ENCODE measurements around the gene CXXC1. TPM values are rescaled to one million over a fixed set of nuclear protein-coding genes. Genes with fewer than 3 reads are reported as not detected.

Gene CXXC1
- total and polyA plus RNA-seq, 2 of the 13 experiments (the other 11 are each of a cell fraction or from before 2014, with no cell fraction given), result 32.9 to 39.0 TPM

DNA sequence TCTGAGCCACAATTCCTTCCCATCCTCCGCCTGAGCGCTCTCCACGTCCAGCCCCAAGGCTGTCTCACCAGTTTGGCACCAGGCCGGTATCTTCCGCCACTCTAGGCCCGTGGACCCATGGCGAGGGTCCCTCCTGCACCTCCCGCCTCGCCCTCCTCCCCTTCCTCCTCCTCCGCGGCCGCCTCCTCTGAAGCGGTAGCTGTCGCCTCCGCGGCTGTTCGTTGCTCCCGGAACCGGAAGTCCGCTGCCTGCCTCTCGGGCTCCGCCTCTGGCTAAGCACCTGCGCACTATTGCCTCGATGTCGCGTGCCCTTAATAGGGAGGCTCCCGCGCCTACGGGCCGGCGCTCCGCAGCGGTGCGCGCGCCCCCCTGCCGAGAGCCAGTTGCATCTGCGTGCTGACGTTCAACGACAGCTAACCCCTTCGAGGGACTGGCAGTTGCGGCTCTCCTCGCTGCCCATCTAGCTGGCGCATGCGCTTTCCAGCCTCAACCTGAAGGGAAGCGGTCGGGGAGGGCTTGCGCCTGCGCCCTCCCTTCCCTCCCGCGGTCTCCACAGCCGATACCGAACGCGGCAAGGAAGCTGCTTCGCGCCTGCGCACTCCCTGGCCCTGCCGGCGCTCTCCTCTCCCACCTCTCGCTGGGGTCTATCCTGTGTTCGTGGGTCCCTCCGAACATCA lies 6.1 kb downstream of the CXXC1 start, which contains the start of gene MBD1 (continued):
- TF ChIP-seq, protein P1, sequence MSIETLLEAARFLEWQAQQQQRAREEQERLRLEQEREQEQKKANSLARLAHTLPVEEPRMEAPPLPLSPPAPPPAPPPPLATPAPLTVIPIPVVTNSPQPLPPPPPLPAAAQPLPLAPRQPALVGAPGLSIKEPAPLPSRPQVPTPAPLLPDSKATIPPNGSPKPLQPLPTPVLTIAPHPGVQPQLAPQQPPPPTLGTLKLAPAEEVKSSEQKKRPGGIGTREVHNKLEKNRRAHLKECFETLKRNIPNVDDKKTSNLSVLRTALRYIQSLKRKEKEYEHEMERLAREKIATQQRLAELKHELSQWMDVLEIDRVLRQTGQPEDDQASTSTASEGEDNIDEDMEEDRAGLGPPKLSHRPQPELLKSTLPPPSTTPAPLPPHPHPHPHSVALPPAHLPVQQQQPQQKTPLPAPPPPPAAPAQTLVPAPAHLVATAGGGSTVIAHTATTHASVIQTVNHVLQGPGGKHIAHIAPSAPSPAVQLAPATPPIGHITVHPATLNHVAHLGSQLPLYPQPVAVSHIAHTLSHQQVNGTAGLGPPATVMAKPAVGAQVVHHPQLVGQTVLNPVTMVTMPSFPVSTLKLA (IDR thresholded peaks at IDR 0.05), result peak; percentile 49
- TF ChIP-seq NFIC (IDR thresholded peaks at IDR 0.05; ENCODE audit: low read length), result no peak
- peak; percentile 94 for TF ChIP-seq ZNF670 (CRISPR knock-in tag; IDR thresholded peaks at IDR 0.05; ENCODE audit: borderline replicate concordance)
- 0 out of 2 replicates have a peak, but pooled peaks have one; percentile 29 for TF ChIP-seq SIX4 (CRISPR knock-in tag; IDR thresholded peaks at IDR 0.05)
- TF ChIP-seq ZNF329 (CRISPR knock-in tag; IDR thresholded peaks at IDR 0.05; ENCODE audit: low read depth), result 0 out of 2 replicates have a peak, but pooled peaks have one; percentile 60
- TF ChIP-seq ZMYM4 (CRISPR knock-in tag; IDR thresholded peaks at IDR 0.05), result peak; percentile 93
- TF ChIP-seq, protein P2, sequence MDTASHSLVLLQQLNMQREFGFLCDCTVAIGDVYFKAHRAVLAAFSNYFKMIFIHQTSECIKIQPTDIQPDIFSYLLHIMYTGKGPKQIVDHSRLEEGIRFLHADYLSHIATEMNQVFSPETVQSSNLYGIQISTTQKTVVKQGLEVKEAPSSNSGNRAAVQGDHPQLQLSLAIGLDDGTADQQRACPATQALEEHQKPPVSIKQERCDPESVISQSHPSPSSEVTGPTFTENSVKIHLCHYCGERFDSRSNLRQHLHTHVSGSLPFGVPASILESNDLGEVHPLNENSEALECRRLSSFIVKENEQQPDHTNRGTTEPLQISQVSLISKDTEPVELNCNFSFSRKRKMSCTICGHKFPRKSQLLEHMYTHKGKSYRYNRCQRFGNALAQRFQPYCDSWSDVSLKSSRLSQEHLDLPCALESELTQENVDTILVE (CRISPR knock-in tag; IDR thresholded peaks at IDR 0.05), result peak; percentile 91
- 0 out of 2 replicates have a peak, but pooled peaks have one; percentile 18 for TF ChIP-seq RARA (CRISPR knock-in tag; IDR thresholded peaks at IDR 0.05)
- TF ChIP-seq ZFAT (CRISPR knock-in tag; conservative IDR thresholded peaks at IDR 0.05), result no peak
- TF ChIP-seq ZNF33B (CRISPR knock-in tag; IDR thresholded peaks at IDR 0.05), result 0 out of 2 replicates have a peak, but pooled peaks have one; percentile 55
- peak; percentile 89 for TF ChIP-seq REPIN1 (CRISPR knock-in tag; IDR thresholded peaks at IDR 0.05; ENCODE audit: borderline replicate concordance, low read depth)
- TF ChIP-seq ZNF850 (CRISPR knock-in tag; conservative IDR thresholded peaks at IDR 0.05), result 0 out of 2 replicates have a peak, but pooled peaks have one; percentile 45
- no peak for TF ChIP-seq EZH2 (conservative IDR thresholded peaks at IDR 0.05; ENCODE audit: low read depth, low read length)
- no peak for TF ChIP-seq MTA3 (CRISPR knock-in tag; IDR thresholded peaks at IDR 0.05)
- TF ChIP-seq GABPB1 (CRISPR knock-in tag; IDR thresholded peaks at IDR 0.05), result peak; percentile 99
- no peak for TF ChIP-seq SIN3B (IDR thresholded peaks at IDR 0.05; ENCODE audit: low read length)
- peak; percentile 53; the same call in 1 of the 2 replicates for TF ChIP-seq CREB1 (IDR thresholded peaks at IDR 0.05)
- peak; percentile 74 for TF ChIP-seq CREB1 (CRISPR knock-in tag; IDR thresholded peaks at IDR 0.05)
- peak; percentile 65 for TF ChIP-seq NFYC (CRISPR knock-in tag; IDR thresholded peaks at IDR 0.05)
- TF ChIP-seq SCMH1 (CRISPR knock-in tag; IDR thresholded peaks at IDR 0.05; ENCODE audit: borderline replicate concordance), result no peak
- peak; percentile 81; the same call in 1 of the 2 replicates for TF ChIP-seq AHR (CRISPR knock-in tag; IDR thresholded peaks at IDR 0.05)
- peak; percentile 92 for TF ChIP-seq CCDC6 (CRISPR knock-in tag; IDR thresholded peaks at IDR 0.05)
- no peak for TF ChIP-seq TCF12 (IDR thresholded peaks at IDR 0.05)
- TF ChIP-seq TCF12 (CRISPR knock-in tag; IDR thresholded peaks at IDR 0.05), result 0 out of 2 replicates have a peak, but pooled peaks have one; percentile 47
- TF ChIP-seq, protein P3, sequence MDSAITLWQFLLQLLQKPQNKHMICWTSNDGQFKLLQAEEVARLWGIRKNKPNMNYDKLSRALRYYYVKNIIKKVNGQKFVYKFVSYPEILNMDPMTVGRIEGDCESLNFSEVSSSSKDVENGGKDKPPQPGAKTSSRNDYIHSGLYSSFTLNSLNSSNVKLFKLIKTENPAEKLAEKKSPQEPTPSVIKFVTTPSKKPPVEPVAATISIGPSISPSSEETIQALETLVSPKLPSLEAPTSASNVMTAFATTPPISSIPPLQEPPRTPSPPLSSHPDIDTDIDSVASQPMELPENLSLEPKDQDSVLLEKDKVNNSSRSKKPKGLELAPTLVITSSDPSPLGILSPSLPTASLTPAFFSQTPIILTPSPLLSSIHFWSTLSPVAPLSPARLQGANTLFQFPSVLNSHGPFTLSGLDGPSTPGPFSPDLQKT (CRISPR knock-in tag; IDR thresholded peaks at IDR 0.05; ENCODE audit: borderline replicate concordance), result no peak
- TF ChIP-seq, protein P4, sequence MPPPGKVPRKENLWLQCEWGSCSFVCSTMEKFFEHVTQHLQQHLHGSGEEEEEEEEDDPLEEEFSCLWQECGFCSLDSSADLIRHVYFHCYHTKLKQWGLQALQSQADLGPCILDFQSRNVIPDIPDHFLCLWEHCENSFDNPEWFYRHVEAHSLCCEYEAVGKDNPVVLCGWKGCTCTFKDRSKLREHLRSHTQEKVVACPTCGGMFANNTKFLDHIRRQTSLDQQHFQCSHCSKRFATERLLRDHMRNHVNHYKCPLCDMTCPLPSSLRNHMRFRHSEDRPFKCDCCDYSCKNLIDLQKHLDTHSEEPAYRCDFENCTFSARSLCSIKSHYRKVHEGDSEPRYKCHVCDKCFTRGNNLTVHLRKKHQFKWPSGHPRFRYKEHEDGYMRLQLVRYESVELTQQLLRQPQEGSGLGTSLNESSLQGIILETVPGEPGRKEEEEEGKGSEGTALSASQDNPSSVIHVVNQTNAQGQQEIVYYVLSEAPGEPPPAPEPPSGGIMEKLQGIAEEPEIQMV (CRISPR knock-in tag; IDR thresholded peaks at IDR 0.05; ENCODE audit: low read depth), result peak; percentile 49; the same call in 1 of the 2 replicates
- TF ChIP-seq HNRNPH1 (optimal IDR thresholded peaks at IDR 0.05; ENCODE audit: low read depth, low read length), result peak; percentile 88
- peak; percentile 92 for TF ChIP-seq KAT7 (CRISPR knock-in tag; IDR thresholded peaks at IDR 0.05; ENCODE audit: borderline replicate concordance)
